Activated CD4-positive, alpha-beta memory T cell treated with anti-CD3 and anti-CD28 coated beads, Interleukin-2, amount 10 ng/mL, durations not matched to agents 7 days and 5 days (primary cell): Measurements from ENCODE around the gene RRM1. TPM values are rescaled to one million over a fixed set of nuclear protein-coding genes. Genes with fewer than 3 reads are reported as not detected.

Experiments
- CTCF ChIA-PET: fragments of 350-600 bp; sonication (Branson Sonifier 250); formaldehyde crosslinking; loops from one replicate; lab custom pipeline; 2021; ENCODE audit warnings: antibody characterized with exemption, inconsistent platforms; lab: Charles Lee
- POLR2A ChIA-PET: fragments of 350-600 bp; sonication (Branson Sonifier 250); formaldehyde crosslinking; loops from one replicate; lab custom pipeline; 2021; ENCODE audit warnings: antibody characterized with exemption; lab: Charles Lee
- DNase-seq: peaks from one replicate; pipeline ENCODE4 v3.0.0-alpha.2; 2020
- H3K27ac Mint-ChIP-seq: one replicate; pipeline ENCODE4 v1.8.0; 2021; ENCODE audit warnings: mild to moderate bottlenecking, mixed read lengths
- H3K27me3 Mint-ChIP-seq: one replicate; pipeline ENCODE4 v1.8.0; 2021; ENCODE audit warnings: mixed read lengths
- H3K36me3 Mint-ChIP-seq: one replicate; pipeline ENCODE4 v1.8.0; 2021; ENCODE audit warnings: low read depth, mixed read lengths
- H3K4me1 Mint-ChIP-seq: one replicate; pipeline ENCODE4 v1.8.0; 2021; ENCODE audit warnings: mixed read lengths
- H3K4me3 Mint-ChIP-seq: one replicate; pipeline ENCODE4 v1.8.0; 2021; ENCODE audit warnings: mild to moderate bottlenecking, mixed read lengths
- H3K9me3 Mint-ChIP-seq: one replicate; pipeline ENCODE4 v1.8.0; 2021; ENCODE audit warnings: mixed read lengths
- total RNA-seq, 2 experiments: library from RNA; stranded (reverse); gene quantifications; one replicate each; pipeline ENCODE4 v1.2.3, GENCODE V29; 2021

Gene RRM1
- total RNA-seq, 2 experiments from 2014 or later = 156 to 161 TPM

GRCh38 chr11:4084406-4085125 is 10.0 kb upstream of the RRM1 start:
- CTCF ChIA-PET = interaction anchor here (1.6 to 2.6 kb wide), 2 partner anchors 11 to 230 kb away, joined by 15 to 16 read pairs; partner anchors contain the start of gene STIM1
- H3K4me3 Mint-ChIP-seq = no peak overlapping the region
- peaks cover 34% of the 10 kb centered on the region for H3K4me1 Mint-ChIP-seq
- no peak for DNase-seq
- no peaks in the 10 kb centered on the region for H3K9me3 Mint-ChIP-seq
- no peak overlapping the region for H3K27ac Mint-ChIP-seq
- no peaks in the 10 kb centered on the region for H3K27me3 Mint-ChIP-seq
- peaks cover 63% of the 10 kb centered on the region for H3K36me3 Mint-ChIP-seq
- POLR2A ChIA-PET = interaction anchor here (0.8 to 3.2 kb wide), 6 partner anchors 11 to 244 kb away, joined by 3 to 13 read pairs (median 4); partner anchors contain the start of genes RHOG and STIM1

DNA sequence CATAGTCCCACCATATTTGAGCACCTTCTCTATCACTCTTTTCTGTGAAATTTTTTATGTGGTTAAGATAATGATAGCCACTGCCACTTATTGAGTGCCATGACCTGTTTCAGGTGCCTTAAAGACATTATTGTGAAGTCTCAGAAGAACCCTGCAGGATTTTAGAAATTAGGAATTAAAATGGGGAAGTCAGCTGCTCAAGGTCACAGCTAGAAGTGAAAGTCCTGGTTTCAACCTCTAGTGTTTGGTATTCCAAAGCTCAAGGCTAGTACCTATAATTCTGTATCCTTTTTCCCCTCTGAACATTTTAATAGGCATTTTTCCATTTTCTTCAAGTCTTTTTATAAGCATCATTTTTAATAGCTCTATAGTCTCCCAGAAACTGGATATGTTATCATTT is 9.0 kb upstream of the RRM1 start:
- Mint-ChIP-seq H3K4me3 (no peak overlapping the region), H3K27me3 (no peaks in the 10 kb centered on the region), H3K4me1 (peaks cover 44% of the 10 kb centered on the region), H3K27ac (no peak overlapping the region), H3K9me3 (no peaks in the 10 kb centered on the region), H3K36me3 (peaks cover 65% of the 10 kb centered on the region)
- ChIA-PET CTCF (interaction anchor here (1.6 to 2.6 kb wide), 5 partner anchors 12 to 277 kb away, joined by 4 to 16 read pairs (median 6); partner anchors contain the start of genes PGAP2, RHOG and STIM1), POLR2A (interaction anchor here (0.6 to 2.5 kb wide), 9 partner anchors 8 to 301 kb away, joined by 3 to 12 read pairs (median 4); partner anchors contain the start of gene STIM1)
- no peak for DNase-seq

DNA sequence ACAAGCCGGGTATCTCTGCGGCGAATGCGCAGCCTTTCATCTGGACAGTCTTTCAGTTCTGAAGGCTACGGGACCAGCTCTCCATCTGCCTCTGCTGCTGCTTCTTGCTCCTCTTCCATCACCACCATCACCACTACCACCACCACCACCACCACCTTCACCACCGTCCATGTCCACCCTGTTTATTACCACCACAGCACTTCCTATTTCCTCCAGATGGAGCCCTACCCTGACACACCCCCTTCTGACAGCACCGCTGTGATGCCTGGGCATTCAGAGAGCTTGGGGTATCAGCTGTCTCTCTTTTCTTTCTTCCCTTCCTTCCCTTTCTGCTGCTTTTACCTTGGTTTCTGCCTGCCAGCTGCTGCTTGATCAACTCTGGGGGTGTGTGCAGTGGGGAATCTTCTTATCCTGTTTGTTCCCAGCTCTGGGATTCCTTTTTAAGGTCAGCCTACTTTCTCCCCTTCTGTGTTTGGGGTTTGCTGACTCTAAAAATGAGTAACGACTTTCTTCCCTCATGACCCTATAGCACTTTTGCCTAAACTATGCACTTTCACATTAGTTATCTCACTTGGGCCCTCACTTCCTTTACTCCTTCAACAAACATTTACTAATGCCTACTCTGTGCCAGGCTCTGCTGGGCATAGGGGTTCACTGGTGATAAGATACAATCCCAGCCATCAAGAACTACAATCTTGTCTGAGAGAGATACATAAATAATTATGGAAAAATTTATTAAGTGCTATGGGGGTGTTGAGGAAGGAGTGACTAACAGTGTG is 7.8 kb upstream of the RRM1 start:
- no peak overlapping the region for H3K4me3 Mint-ChIP-seq
- peaks cover 56% of the 10 kb centered on the region for H3K4me1 Mint-ChIP-seq
- no peaks in the 10 kb centered on the region for H3K9me3 Mint-ChIP-seq
- H3K36me3 Mint-ChIP-seq = peaks cover 74% of the 10 kb centered on the region
- no peaks in the 10 kb centered on the region for H3K27me3 Mint-ChIP-seq
- POLR2A ChIA-PET = interaction anchor here (0.6 to 1.8 kb wide), 6 partner anchors 10 to 302 kb away, joined by 3 to 6 read pairs (median 3); no protein-coding TSS in a partner anchor
- CTCF ChIA-PET = interaction anchor here (0.6 to 2.7 kb wide), 6 partner anchors 9 to 278 kb away, joined by 3 to 16 read pairs (median 6); partner anchors contain the start of genes PGAP2, RHOG and STIM1
- DNase-seq = peak; percentile 50
- peak overlapping the region; percentile 64 for H3K27ac Mint-ChIP-seq

GRCh38 chr11:4087551-4087950 is 7.0 kb upstream of the RRM1 start:
- no peak overlapping the region for H3K4me3 Mint-ChIP-seq
- no peaks in the 10 kb centered on the region for H3K27me3 Mint-ChIP-seq
- H3K9me3 Mint-ChIP-seq = no peaks in the 10 kb centered on the region
- peak overlapping the region; percentile 64 for H3K27ac Mint-ChIP-seq
- peaks cover 64% of the 10 kb centered on the region for H3K4me1 Mint-ChIP-seq
- ChIA-PET POLR2A (interaction anchor here (1.1 kb wide), 1 partner anchor 233 kb away, joined by 6 read pairs; the partner anchor contains the start of gene STIM1), CTCF (interaction anchor here (1.6 to 2.7 kb wide), 4 partner anchors 10 to 246 kb away, joined by 3 to 16 read pairs (median 9); partner anchors contain the start of genes RHOG and STIM1)
- H3K36me3 Mint-ChIP-seq = peaks cover 77% of the 10 kb centered on the region
- no peak for DNase-seq

DNA sequence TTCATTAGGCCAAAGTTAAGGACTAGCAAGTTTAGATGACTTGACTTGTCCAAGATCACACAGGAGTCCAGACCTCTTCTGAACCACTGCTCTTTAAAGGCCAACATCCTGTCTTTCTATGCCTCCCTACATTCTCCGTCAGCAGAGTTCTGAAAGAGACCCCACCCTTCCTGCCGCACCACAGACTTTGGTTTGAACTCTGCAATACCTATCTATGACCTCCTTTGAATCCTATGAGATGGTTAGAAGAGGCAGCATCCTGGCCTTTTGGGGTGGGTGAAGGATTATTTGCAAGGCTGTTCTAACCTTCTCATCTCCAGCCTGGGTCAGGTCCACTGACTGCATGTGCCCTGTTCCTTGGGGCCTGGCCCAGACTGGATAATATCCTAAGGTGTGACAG is 4.3 kb upstream of the RRM1 start:
- POLR2A ChIA-PET = interaction anchor here (0.6 to 4.4 kb wide), 6 partner anchors 9 to 305 kb away, joined by 4 to 37 read pairs (median 7); partner anchors contain the start of genes RHOG and STIM1
- H3K27me3 Mint-ChIP-seq = no peaks in the 10 kb centered on the region
- peak overlapping the region; percentile 89 for H3K4me3 Mint-ChIP-seq
- CTCF ChIA-PET = interaction anchor here (2.3 kb wide), 1 partner anchor 249 kb away, joined by 5 read pairs; no protein-coding TSS in a partner anchor
- peak overlapping the region; percentile 97 for H3K27ac Mint-ChIP-seq
- peak; percentile 84 for DNase-seq
- no peaks in the 10 kb centered on the region for H3K9me3 Mint-ChIP-seq
- peaks cover 77% of the 10 kb centered on the region for H3K36me3 Mint-ChIP-seq
- peaks cover 79% of the 10 kb centered on the region for H3K4me1 Mint-ChIP-seq

DNA sequence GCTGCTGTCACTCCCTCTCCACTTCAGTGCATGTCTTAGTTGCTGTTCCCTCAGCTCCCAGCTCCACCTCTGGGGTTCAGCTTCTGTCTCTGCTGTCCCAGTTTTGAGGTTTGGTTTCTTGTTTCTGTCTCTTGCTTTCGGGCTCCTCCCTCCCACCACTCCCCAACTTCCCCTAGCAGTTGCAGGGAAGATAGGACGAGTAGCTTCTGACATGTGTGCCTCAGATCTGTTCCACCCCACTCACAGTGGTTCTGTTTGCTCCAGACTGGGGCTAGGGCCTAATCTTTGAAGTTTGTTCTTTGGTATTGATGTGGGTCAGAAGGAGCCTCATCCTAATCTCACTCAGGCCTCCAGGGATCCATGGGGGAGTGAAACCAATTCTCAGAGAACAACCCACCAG is 2.6 kb upstream of the RRM1 start:
- H3K4me1 Mint-ChIP-seq = peaks cover 82% of the 10 kb centered on the region
- no peaks in the 10 kb centered on the region for H3K9me3 Mint-ChIP-seq
- no peaks in the 10 kb centered on the region for H3K27me3 Mint-ChIP-seq
- H3K27ac Mint-ChIP-seq = peak overlapping the region; percentile 97
- POLR2A ChIA-PET = interaction anchor here (0.9 to 6.5 kb wide), 8 partner anchors 9 to 306 kb away, joined by 3 to 79 read pairs (median 4); partner anchors contain the start of genes NUP98, RHOG and STIM1
- CTCF ChIA-PET = interaction anchor here (0.9 to 2.1 kb wide), 4 partner anchors 20 to 250 kb away, joined by 3 to 8 read pairs (median 3); partner anchors contain the start of gene STIM1
- H3K36me3 Mint-ChIP-seq = peaks cover 74% of the 10 kb centered on the region
- DNase-seq = peak; percentile 57
- H3K4me3 Mint-ChIP-seq = peak overlapping the region; percentile 89

- POLR2A ChIA-PET = interaction anchor here (0.7 to 6.5 kb wide), 4 partner anchors 8 to 252 kb away, joined by 3 to 79 read pairs (median 6); partner anchors contain the start of genes RHOG and STIM1
- CTCF ChIA-PET = interaction anchor here (2.9 to 4.2 kb wide), 2 partner anchors 21 to 239 kb away, joined by 8 to 19 read pairs; partner anchors contain the start of gene STIM1
- H3K4me1 Mint-ChIP-seq = peaks cover 80% of the 10 kb centered on the region
- peak overlapping the region; percentile 97 for H3K27ac Mint-ChIP-seq
- H3K4me3 Mint-ChIP-seq = peak overlapping the region; percentile 99
- no peaks in the 10 kb centered on the region for H3K9me3 Mint-ChIP-seq
- H3K27me3 Mint-ChIP-seq = no peaks in the 10 kb centered on the region
- H3K36me3 Mint-ChIP-seq = peaks cover 69% of the 10 kb centered on the region
- DNase-seq = no peak
Measured at GRCh38 chr11:4093519-4094347, 866 bp upstream of the RRM1 start.

GRCh38 chr11:4095509-4096230 is 1.1 kb downstream of the RRM1 start:
- no peaks in the 10 kb centered on the region for H3K9me3 Mint-ChIP-seq
- no peaks in the 10 kb centered on the region for H3K27me3 Mint-ChIP-seq
- ChIA-PET POLR2A (interaction anchor here (0.6 to 6.5 kb wide), 16 partner anchors 9 to 259 kb away, joined by 3 to 79 read pairs (median 4); partner anchors contain the start of genes RHOG and STIM1), CTCF (interaction anchor here (0.8 to 4.2 kb wide), 6 partner anchors 9 to 259 kb away, joined by 3 to 19 read pairs (median 4); partner anchors contain the start of genes RHOG and STIM1)
- H3K4me3 Mint-ChIP-seq = peak overlapping the region; percentile 99
- no peak for DNase-seq
- peaks cover 78% of the 10 kb centered on the region for H3K4me1 Mint-ChIP-seq
- H3K27ac Mint-ChIP-seq = peak overlapping the region; percentile 97
- peaks cover 71% of the 10 kb centered on the region for H3K36me3 Mint-ChIP-seq

- DNase-seq = no peak
- Mint-ChIP-seq H3K27me3 (no peaks in the 10 kb centered on the region), H3K4me1 (peaks cover 70% of the 10 kb centered on the region), H3K27ac (no peak overlapping the region), H3K4me3 (no peak overlapping the region), H3K9me3 (no peaks in the 10 kb centered on the region), H3K36me3 (peaks cover 72% of the 10 kb centered on the region)
- ChIA-PET CTCF (interaction anchor here (0.6 to 4.2 kb wide), 5 partner anchors 12 to 306 kb away, joined by 4 to 19 read pairs (median 7); partner anchors contain the start of gene STIM1), POLR2A (interaction anchor here (1.2 to 5.2 kb wide), 5 partner anchors 12 to 257 kb away, joined by 3 to 26 read pairs (median 5); partner anchors contain the start of gene RHOG)
Measured at GRCh38 chr11:4098026-4098621, 3.5 kb downstream of the RRM1 start.

GRCh38 chr11:4102711-4103110 is 8.1 kb downstream of the RRM1 start:
- ChIA-PET CTCF (no interaction called here), POLR2A (interaction anchor here (0.6 to 1.4 kb wide), 3 partner anchors 12 to 408 kb away, joined by 3 to 4 read pairs (median 3); partner anchors contain the start of gene STIM1)
- Mint-ChIP-seq H3K27ac (no peak overlapping the region), H3K4me3 (no peak overlapping the region), H3K27me3 (no peaks in the 10 kb centered on the region), H3K9me3 (no peaks in the 10 kb centered on the region), H3K36me3 (peaks cover 77% of the 10 kb centered on the region), H3K4me1 (peaks cover 56% of the 10 kb centered on the region)
- no peak for DNase-seq
